HepG2 (cell line): ENCODE data around the gene KRT4. TPM values are rescaled to one million over a fixed set of nuclear protein-coding genes. Genes with fewer than 3 reads are reported as not detected.

Experiments used
- ATAC-seq: fragments of 200-7000 bp; cut with Tn5 transposase; 3 replicates; pipeline ENCODE4 v1.9.1; 2020; ENCODE audit warnings: mild to moderate bottlenecking, moderate library complexity
- BruUV-seq: library from RNA; stranded (reverse); fragments of 400-500 nt; replicated peaks from 2 replicates; lab custom pipeline; 2021; lab: Mats Ljungman, UMichigan
- CTCF ChIA-PET: fragments of 300-600 bp; formaldehyde crosslinking; extraction: SDS; loops from one replicate; lab custom pipeline; 2021; ENCODE audit warnings: low total read pairs, inconsistent platforms, low intra/inter-chr PET ratio; lab: Yijun Ruan, JAX
- POLR2A ChIA-PET: fragments of 350-600 bp; sonication (Branson Sonifier 250); formaldehyde crosslinking; loops from one replicate; lab custom pipeline; 2020; ENCODE audit warnings: antibody characterized with exemption, inconsistent platforms; lab: Yijun Ruan, JAX
- DNase-seq: peaks from one replicate; pipeline ENCODE4 v3.0.0-alpha.2; 2015; ENCODE audit warnings: low spot score
- FAIRE-seq: peaks from 3 replicates; lab custom pipeline; 2011; peaks lifted over from hg19 to GRCh38; lab: Jason Lieb, UNC
- H2AFZ ChIP-seq: one replicate; pipeline ENCODE4 v1.6.1; 2011; ENCODE audit warnings: low read length, inconsistent platforms
- H3K27ac ChIP-seq: fragments of 300-600 bp; 3 replicates; pipeline ENCODE4 v1.8.0; 2011; ENCODE audit warnings: mixed run types, mild to moderate bottlenecking, mixed read lengths, low read length, inconsistent platforms; ENCODE audit not compliant: insufficient read depth; ENCODE audit errors: extremely low read length
- H3K27me3 ChIP-seq, 2 experiments: fragments of 200-600 bp in 1 of 2; 2 replicates in 1 of 2; 3 replicates in 1 of 2; pipeline versions ENCODE4 v1.6.0 to v1.8.0; 2011; ENCODE audit warnings: low read length in 2 of 2, mild to moderate bottlenecking in 2 of 2, moderate library complexity in 2 of 2, inconsistent platforms in 1 of 2; ENCODE audit not compliant: insufficient read depth in 2 of 2, control insufficient read depth in 1 of 2
- H3K36me3 ChIP-seq, 2 experiments: fragments of 200-600 bp in 1 of 2; replicated peaks in 1 of 2; 2 replicates in 1 of 2; 3 replicates in 1 of 2; pipeline versions ENCODE4 v1.5.1 to v1.8.0; 2011; ENCODE audit warnings: low read length in 2 of 2, inconsistent platforms in 1 of 2; ENCODE audit not compliant: insufficient read depth in 2 of 2, control insufficient read depth in 1 of 2
- H3K4me1 ChIP-seq: 2 replicates; pipeline ENCODE4 v1.5.1; 2012; ENCODE audit warnings: low read length, inconsistent platforms; ENCODE audit not compliant: insufficient read depth
- H3K4me2 ChIP-seq: 2 replicates; pipeline ENCODE4 v1.6.0; 2011; ENCODE audit warnings: low read depth, low read length, inconsistent platforms
- H3K4me3 ChIP-seq, 3 experiments: fragments of 200-600 bp in 1 of 3; sonication (generic), shearing (Covaris generic) in 1 of 3; replicated peaks in 1 of 3; 2 replicates each; pipeline ENCODE4 v1.5.1; 2011 to 2016; ENCODE audit warnings: low read length in 3 of 3, inconsistent platforms in 2 of 3, low read depth in 2 of 3, mild to moderate bottlenecking in 2 of 3, control low read depth in 1 of 3, mixed read lengths in 1 of 3; ENCODE audit not compliant: insufficient read depth in 1 of 3
- H3K79me2 ChIP-seq: one replicate; pipeline ENCODE4 v1.6.1; 2011; ENCODE audit warnings: low read length, inconsistent platforms; ENCODE audit not compliant: insufficient read depth
- H3K9ac ChIP-seq: 2 replicates; pipeline ENCODE4 v1.6.0; 2011; ENCODE audit warnings: mild to moderate bottlenecking, low read depth, low read length, inconsistent platforms; ENCODE audit not compliant: insufficient read depth
- H3K9me3 ChIP-seq: 2 replicates; pipeline ENCODE4 v1.5.1; 2012; ENCODE audit warnings: mild to moderate bottlenecking, low read length
- H4K20me1 ChIP-seq: 2 replicates; pipeline ENCODE4 v1.6.0; 2011; ENCODE audit warnings: inconsistent platforms, mild to moderate bottlenecking, low read length, moderate library complexity; ENCODE audit not compliant: insufficient read depth
- ATF6 ChIP-seq: sonication (generic); formaldehyde crosslinking; conservative IDR thresholded peaks from 2 replicates; pipeline ENCODE4 v1.4.0; 2020; ENCODE audit warnings: missing genetic modification reagents
- BCL6 ChIP-seq: IDR thresholded peaks from 2 replicates; pipeline ENCODE4 v1.6.1; 2016; ENCODE audit warnings: missing genetic modification reagents, missing compliant biosample characterization
- DPF2 ChIP-seq: sonication (generic); formaldehyde crosslinking; IDR thresholded peaks from 2 replicates; pipeline ENCODE4 v1.4.0; 2020; ENCODE audit warnings: mild to moderate bottlenecking, low read depth, missing genetic modification reagents, borderline replicate concordance
- KLF6 ChIP-seq: IDR thresholded peaks from 2 replicates; pipeline ENCODE4 v1.8.0; 2016; ENCODE audit warnings: missing biosample characterization, missing genetic modification reagents
- KLF9 ChIP-seq: IDR thresholded peaks from 2 replicates; pipeline ENCODE4 v1.6.1; 2016; ENCODE audit warnings: low read depth
- NFIC ChIP-seq: IDR thresholded peaks from 2 replicates; pipeline ENCODE4 v1.6.1; 2012; ENCODE audit warnings: mild to moderate bottlenecking, low read length, inconsistent platforms
- RARG ChIP-seq: sonication (generic); formaldehyde crosslinking; IDR thresholded peaks from 2 replicates; pipeline ENCODE4 v1.4.0; 2020; ENCODE audit warnings: low read depth, mild to moderate bottlenecking, missing genetic modification reagents
- SIX1 ChIP-seq: sonication (generic); formaldehyde crosslinking; IDR thresholded peaks from 2 replicates; pipeline ENCODE4 v1.4.0; 2020; ENCODE audit warnings: missing genetic modification reagents, borderline replicate concordance
- SP1 ChIP-seq, 2 experiments: fragments of 450-650 bp in 1 of 2; sonication (generic) in 1 of 2; formaldehyde crosslinking in 1 of 2; IDR thresholded peaks; 2 replicates each; pipeline versions ENCODE4 v1.4.0 to v1.6.1; 2016 to 2020; ENCODE audit warnings: missing genetic modification reagents in 1 of 2
- ZNF501 ChIP-seq: sonication (generic); formaldehyde crosslinking; IDR thresholded peaks from 2 replicates; pipeline ENCODE4 v1.5.1; 2020; ENCODE audit warnings: mild to moderate bottlenecking, moderate library complexity, missing genetic modification reagents
- ZNF639 ChIP-seq: conservative IDR thresholded peaks from 2 replicates; pipeline ENCODE4 v1.6.1; 2018; ENCODE audit warnings: missing genetic modification reagents
- ZNF768 ChIP-seq: sonication (generic); formaldehyde crosslinking; IDR thresholded peaks from 2 replicates; pipeline ENCODE4 v1.4.0; 2020; ENCODE audit warnings: missing genetic modification reagents
- WGBS: methylation state at CpG from one replicate; pipeline ENCODE4 v1.1.6; 2017; ENCODE audit warnings: low lambda C conversion rate; 5-methylcytosine and 5-hydroxymethylcytosine counted together
- in situ Hi-C: cut with HindIII; loops from 2 replicates; pipeline ENCODE4 v1.10.0; 2017; ENCODE audit warnings: low pct_unique_long_range_greater_than_20kb; ENCODE audit not compliant: extremely low pct_ligation_motif_present
- intact Hi-C: fragments of 100-400 bp; cut with micrococcal nuclease; formaldehyde crosslinking; loops from one replicate; pipeline ENCODE4 v1.10.0; 2022; ENCODE audit not compliant: unreplicated experiment
- polyA plus RNA-seq, 8 experiments: library from polyadenylated mRNA; depleted of rRNA in 3 of 8; stranded (reverse) in 7 of 8; unstranded in 1 of 8; fragments of >200 nt; fragmentation: Illumina TruSeq in 4 of 8; extraction: Trizol in 4 of 8; gene quantifications; 2 replicates each; pipeline versions ENCODE4 v1.2.1 to v1.2.3, GENCODE V29; 2011 to 2016; ENCODE audit warnings: low read depth in 4 of 8, missing spikeins in 1 of 8, mixed read lengths in 1 of 8; ENCODE audit not compliant: insufficient read depth in 1 of 8
- total RNA-seq, 5 experiments: library from RNA; depleted of rRNA; stranded (reverse); fragments of >200 nt; fragmentation: Illumina TruSeq; extraction: Trizol; gene quantifications; 2 replicates each; pipeline ENCODE4 v1.2.3, GENCODE V29; 2016; ENCODE audit warnings: low read depth in 1 of 5

Gene KRT4
- total and polyA plus RNA-seq, 2 of the 13 experiments (the other 11 are each of a cell fraction or from before 2014, with no cell fraction given) = not detected

GRCh38 chr12:52847335-52848102 lies 33.6 kb upstream of the KRT4 start:
- no peak for ATAC-seq
- CTCF ChIA-PET = no interaction called here
- intact Hi-C loops (no loop called here), in situ Hi-C loops (no loop called here)
- 56% methylated on average over 6 of the region's 12 CpGs for WGBS
- Histone ChIP-seq H4K20me1 (no peaks in the 10 kb centered on the region), H3K4me1 (no peaks in the 10 kb centered on the region), H3K36me3 (no peaks in the 10 kb centered on the region), H3K79me2 (no peaks in the 10 kb centered on the region), H3K4me3 (no peak overlapping the region), H3K27me3 (peaks cover 3 to 35% of the 10 kb centered on the region in 2 experiments; a peak in 4 of 5 replicates), H3K9me3 (no peaks in the 10 kb centered on the region), H3K9ac (no peak overlapping the region), H3K27ac (no peak overlapping the region), H3K4me2 (no peak overlapping the region), H2AFZ (no peak overlapping the region)
- POLR2A ChIA-PET = no interaction called here
- TF ChIP-seq RARG (CRISPR knock-in tag) = no peak
- TF ChIP-seq ZNF768 (CRISPR knock-in tag) = no peak
- no peak for TF ChIP-seq KLF6 (CRISPR knock-in tag)
- TF ChIP-seq SIX1 (CRISPR knock-in tag) = no peak
- TF ChIP-seq ZNF501 (CRISPR knock-in tag) = no peak
- no peak for TF ChIP-seq ZNF639 (CRISPR knock-in tag)
- no peak for TF ChIP-seq DPF2 (CRISPR knock-in tag)
- no peak for TF ChIP-seq BCL6 (CRISPR knock-in tag)
- TF ChIP-seq SP1 (IDR thresholded peaks at IDR 0.05) = no peak
- no peak for TF ChIP-seq SP1 (CRISPR knock-in tag; IDR thresholded peaks at IDR 0.05)
- no peak for TF ChIP-seq KLF9 (CRISPR knock-in tag)
- no peak for TF ChIP-seq ATF6 (CRISPR knock-in tag)
- TF ChIP-seq NFIC = no peak
- FAIRE-seq = no peak
- no TSS peak for BruUV-seq
- DNase-seq = no peak
